Mesothelial cell of epicardium (in vitro differentiated cells): Measurements from ENCODE around the gene RNF149. TPM values are rescaled to one million over a fixed set of nuclear protein-coding genes. Genes with fewer than 3 reads are reported as not detected.

Experiments
- DNase-seq, 2 experiments: peaks; one replicate each; pipeline ENCODE4 v3.0.0; 2021; ENCODE audit warnings: low spot score in 2 of 2; ENCODE audit not compliant: unreplicated experiment in 2 of 2
- H3K27ac Mint-ChIP-seq: 2 replicates; pipeline ENCODE4 v1.8.0; 2021; ENCODE audit warnings: mixed read lengths
- H3K27me3 Mint-ChIP-seq: 2 replicates; pipeline ENCODE4 v1.8.0; 2021; ENCODE audit warnings: low read depth, mixed read lengths
- H3K36me3 Mint-ChIP-seq: 2 replicates; pipeline ENCODE4 v1.8.0; 2021; ENCODE audit warnings: mixed read lengths
- H3K4me1 Mint-ChIP-seq: 2 replicates; pipeline ENCODE4 v1.8.0; 2021; ENCODE audit warnings: mixed read lengths
- H3K4me3 Mint-ChIP-seq: 2 replicates; pipeline ENCODE4 v1.8.0; 2021; ENCODE audit warnings: mild to moderate bottlenecking, moderate library complexity, mixed read lengths
- H3K9me3 Mint-ChIP-seq: 2 replicates; pipeline ENCODE4 v1.8.0; 2021; ENCODE audit warnings: mixed read lengths
- total RNA-seq: library from RNA; stranded (reverse); gene quantifications from 3 replicates; pipeline ENCODE4 v1.2.1, GENCODE V29; 2021
- TF ChIP-seq, protein P1 (sequence below): fragments of 200-600 bp; sonication (generic); IDR thresholded peaks from one replicate; pipeline ENCODE4 v1.5.0; 2021; ENCODE audit warnings: antibody characterized with exemption; ENCODE audit not compliant: unreplicated experiment

The RNF149 gene
- total RNA-seq, 1 donor from 2014 or later, result 57.6 TPM

DNA sequence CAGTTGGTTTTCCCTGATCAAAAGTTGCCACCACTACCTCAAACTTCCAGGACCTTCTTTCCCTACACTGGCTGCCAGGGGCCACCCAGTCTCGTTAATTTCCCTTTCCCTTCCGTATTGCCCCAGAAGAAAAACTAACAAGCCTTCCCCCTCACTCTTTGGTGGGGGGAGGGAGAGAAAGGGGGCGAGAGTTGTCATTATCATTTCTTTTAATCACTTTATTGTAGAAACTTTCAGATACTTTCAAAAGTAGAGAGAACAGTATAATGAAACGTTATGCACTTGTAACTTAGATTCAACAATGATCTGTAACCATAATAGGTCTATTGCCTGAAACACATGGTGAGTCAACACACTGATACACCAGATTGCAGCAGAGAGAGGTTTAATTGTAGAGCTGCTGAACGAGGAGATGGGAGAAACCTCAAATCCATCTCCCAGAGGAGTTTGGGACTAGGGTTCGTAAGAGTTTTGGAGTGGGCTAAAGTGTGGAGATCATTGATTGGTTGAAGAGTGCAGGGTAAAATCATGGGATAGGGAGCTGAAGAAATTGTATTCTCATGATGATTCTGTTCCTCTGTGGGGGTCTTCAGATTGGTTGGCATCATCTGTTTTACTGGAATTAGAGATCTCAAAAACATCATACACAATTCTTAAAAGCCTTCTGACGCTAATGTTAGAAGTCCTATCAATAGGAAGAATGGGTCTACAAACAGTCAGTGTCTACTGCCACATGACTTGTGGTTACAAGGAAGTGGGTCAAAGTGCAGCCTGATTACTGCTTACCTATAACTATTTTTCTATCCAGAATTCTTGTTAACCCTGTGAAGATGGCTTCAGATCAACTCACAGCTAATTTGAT lies 2.6 kb upstream of the RNF149 start:
- Mint-ChIP-seq H3K27me3 (no peaks in the 10 kb centered on the region), H3K9me3 (no peaks in the 10 kb centered on the region), H3K4me3 (no peak overlapping the region), H3K4me1 (peaks cover 23% of the 10 kb centered on the region), H3K27ac (no peak overlapping the region), H3K36me3 (no peaks in the 10 kb centered on the region)
- no peak for DNase-seq
- TF ChIP-seq, protein P1, sequence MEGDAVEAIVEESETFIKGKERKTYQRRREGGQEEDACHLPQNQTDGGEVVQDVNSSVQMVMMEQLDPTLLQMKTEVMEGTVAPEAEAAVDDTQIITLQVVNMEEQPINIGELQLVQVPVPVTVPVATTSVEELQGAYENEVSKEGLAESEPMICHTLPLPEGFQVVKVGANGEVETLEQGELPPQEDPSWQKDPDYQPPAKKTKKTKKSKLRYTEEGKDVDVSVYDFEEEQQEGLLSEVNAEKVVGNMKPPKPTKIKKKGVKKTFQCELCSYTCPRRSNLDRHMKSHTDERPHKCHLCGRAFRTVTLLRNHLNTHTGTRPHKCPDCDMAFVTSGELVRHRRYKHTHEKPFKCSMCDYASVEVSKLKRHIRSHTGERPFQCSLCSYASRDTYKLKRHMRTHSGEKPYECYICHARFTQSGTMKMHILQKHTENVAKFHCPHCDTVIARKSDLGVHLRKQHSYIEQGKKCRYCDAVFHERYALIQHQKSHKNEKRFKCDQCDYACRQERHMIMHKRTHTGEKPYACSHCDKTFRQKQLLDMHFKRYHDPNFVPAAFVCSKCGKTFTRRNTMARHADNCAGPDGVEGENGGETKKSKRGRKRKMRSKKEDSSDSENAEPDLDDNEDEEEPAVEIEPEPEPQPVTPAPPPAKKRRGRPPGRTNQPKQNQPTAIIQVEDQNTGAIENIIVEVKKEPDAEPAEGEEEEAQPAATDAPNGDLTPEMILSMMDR, result no peak

DNA sequence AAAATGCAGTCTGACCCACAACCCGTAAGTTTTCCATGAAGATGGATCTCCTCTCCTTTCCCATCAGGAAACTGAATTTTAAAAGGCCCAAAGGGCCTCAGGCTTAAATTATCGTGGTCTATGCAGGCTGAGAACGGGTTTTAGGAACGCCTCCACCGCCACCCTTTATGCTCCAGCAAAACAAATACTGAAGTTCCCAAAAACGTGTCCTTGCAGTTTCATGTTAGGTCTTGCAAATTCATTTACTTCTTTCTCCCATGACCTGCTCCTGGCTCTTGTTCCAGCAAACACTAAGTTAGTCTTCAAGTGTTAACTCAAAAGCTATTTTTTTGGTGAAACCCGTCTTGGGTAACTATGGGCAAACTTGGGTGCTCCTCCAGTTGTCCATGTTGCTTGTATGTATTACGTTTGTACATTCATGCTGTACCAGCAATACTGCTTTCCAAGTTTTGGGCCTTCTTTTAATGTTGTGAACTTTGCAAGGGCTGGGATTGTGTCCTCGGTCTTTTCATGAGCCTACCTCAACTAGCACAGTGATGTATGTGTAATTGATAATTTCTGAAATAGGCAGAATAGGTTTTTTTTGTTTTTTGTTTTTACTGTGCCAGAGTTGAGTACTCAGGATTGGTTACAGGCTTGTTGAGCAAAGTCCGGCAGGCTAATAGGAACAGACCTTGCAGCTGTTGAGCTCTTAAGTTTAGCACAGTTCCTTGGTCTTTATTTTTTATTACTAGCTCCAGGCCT lies 1.8 kb upstream of the RNF149 start:
- H3K36me3 Mint-ChIP-seq, result no peaks in the 10 kb centered on the region
- no peaks in the 10 kb centered on the region for H3K27me3 Mint-ChIP-seq
- DNase-seq, result no peak
- H3K9me3 Mint-ChIP-seq, result no peaks in the 10 kb centered on the region
- H3K4me3 Mint-ChIP-seq, result peak overlapping the region; percentile 44
- H3K4me1 Mint-ChIP-seq, result peaks cover 30% of the 10 kb centered on the region
- H3K27ac Mint-ChIP-seq, result peak overlapping the region; percentile 41
- TF ChIP-seq, protein P1, result no peak

DNA sequence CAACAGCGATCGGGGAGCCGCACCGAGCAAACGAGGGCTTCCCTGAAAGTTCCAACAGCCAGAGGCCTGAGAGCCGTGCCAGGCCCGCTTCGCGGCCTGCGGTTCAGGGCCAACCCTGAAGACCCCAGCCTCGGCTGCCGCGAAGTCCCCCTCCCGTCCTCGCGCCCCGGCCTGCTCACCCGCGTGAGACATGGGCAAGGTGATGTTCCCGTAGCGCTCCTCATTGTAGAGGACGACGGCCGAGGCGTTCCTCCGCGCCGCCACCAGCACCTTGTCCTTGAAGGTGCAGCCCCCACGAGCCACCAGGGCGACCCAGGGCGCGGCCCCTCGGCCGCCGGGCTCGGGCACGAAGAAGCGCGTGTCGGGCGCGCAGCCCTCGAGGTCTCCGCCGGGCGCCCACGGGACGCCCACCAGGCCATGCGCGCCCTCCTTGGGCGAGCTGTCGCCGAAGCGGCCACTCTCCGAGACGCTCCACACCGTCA lies 510 bp downstream of the RNF149 start:
- H3K4me3 Mint-ChIP-seq, result peak overlapping the region; percentile 89
- no peaks in the 10 kb centered on the region for H3K9me3 Mint-ChIP-seq
- no peaks in the 10 kb centered on the region for H3K36me3 Mint-ChIP-seq
- H3K27ac Mint-ChIP-seq, result peak overlapping the region; percentile 90
- TF ChIP-seq, protein P1, result no peak
- peaks cover 34% of the 10 kb centered on the region for H3K4me1 Mint-ChIP-seq
- H3K27me3 Mint-ChIP-seq, result no peaks in the 10 kb centered on the region
- DNase-seq, result peak; percentile 29 to 50

DNA sequence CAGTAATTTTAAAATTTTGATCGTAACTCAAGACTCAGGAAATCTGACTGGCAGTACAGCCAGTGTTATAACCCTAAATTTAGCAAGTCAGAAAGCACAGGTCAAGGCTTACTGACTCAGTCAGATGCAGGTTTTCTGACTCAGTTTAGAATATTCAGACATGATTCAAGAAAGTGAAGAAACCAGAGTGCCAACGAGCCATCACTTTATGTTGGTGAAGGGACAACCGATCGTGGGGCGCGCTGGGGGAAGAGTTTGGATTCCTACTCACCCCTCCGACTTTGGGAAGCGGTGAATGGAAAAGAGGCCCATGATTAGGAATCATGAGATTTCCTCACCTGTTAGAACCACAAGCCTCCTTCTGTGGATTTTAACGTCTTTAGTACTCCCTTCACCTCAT lies 998 bp downstream of the RNF149 start:
- H3K4me1 Mint-ChIP-seq, result peaks cover 36% of the 10 kb centered on the region
- peak overlapping the region; percentile 90 for H3K27ac Mint-ChIP-seq
- peak overlapping the region; percentile 89 for H3K4me3 Mint-ChIP-seq
- H3K9me3 Mint-ChIP-seq, result no peaks in the 10 kb centered on the region
- no peaks in the 10 kb centered on the region for H3K27me3 Mint-ChIP-seq
- DNase-seq, result no peak
- peaks cover 2% of the 10 kb centered on the region for H3K36me3 Mint-ChIP-seq
- TF ChIP-seq, protein P1, result no peak

DNA sequence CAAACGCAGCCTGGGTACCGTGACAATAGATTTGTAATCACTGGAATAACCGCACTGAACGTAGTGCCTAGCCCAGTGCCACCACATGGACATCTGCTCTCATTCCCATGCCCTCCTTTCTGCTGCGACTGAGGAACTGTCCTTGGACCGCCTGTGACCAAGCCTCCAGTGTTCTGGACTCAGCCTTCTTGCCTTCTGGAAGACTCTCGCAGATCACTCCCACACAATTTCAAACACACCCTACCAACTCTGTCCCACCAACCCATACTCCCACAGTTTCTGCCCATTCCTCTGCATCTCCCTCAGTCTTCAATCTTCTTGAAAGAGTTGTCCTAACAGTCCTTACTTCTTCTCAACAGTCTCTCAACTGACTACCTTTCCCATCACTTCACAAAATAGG lies 2.1 kb downstream of the RNF149 start:
- Mint-ChIP-seq H3K4me1 (peaks cover 45% of the 10 kb centered on the region), H3K4me3 (peak overlapping the region; percentile 89), H3K9me3 (no peaks in the 10 kb centered on the region), H3K27me3 (no peaks in the 10 kb centered on the region), H3K27ac (peak overlapping the region; percentile 40), H3K36me3 (peaks cover 3% of the 10 kb centered on the region)
- TF ChIP-seq, protein P1, result no peak
- DNase-seq, result no peak
